IPS-15b (cell line): ENCODE measurements around the gene LBX1.
"Not testable (repeated sequence)": the region's sequence is repeated elsewhere in the genome, so short reads cannot be mapped to it uniquely, and the experiment has no call there.

Source experiments
- H3K27me3 ChIP-seq: one replicate; pipeline ENCODE4 v1.6.1; 2013; ENCODE audit warnings: low read length; ENCODE audit not compliant: control insufficient read depth, insufficient read depth
- H3K36me3 ChIP-seq: one replicate; pipeline ENCODE4 v1.6.1; 2013; ENCODE audit warnings: low read length; ENCODE audit not compliant: control insufficient read depth, insufficient read depth
- H3K4me1 ChIP-seq: one replicate; pipeline ENCODE4 v1.6.1; 2013; ENCODE audit warnings: mild to moderate bottlenecking, low read length; ENCODE audit not compliant: control insufficient read depth, insufficient read depth
- H3K4me3 ChIP-seq: one replicate; pipeline ENCODE4 v1.5.1; 2013; ENCODE audit warnings: low read depth, low read length
- H3K9ac ChIP-seq: one replicate; pipeline ENCODE4 v1.6.1; 2013; ENCODE audit warnings: low read depth, mild to moderate bottlenecking, low read length
- H3K9me3 ChIP-seq: one replicate; pipeline ENCODE4 v1.6.1; 2013; ENCODE audit warnings: mild to moderate bottlenecking, low read length; ENCODE audit not compliant: control insufficient read depth, insufficient read depth

LBX1 gene

GRCh38 chr10:101214446-101215396 is 14.5 kb downstream of the LBX1 start:
- H3K4me3 ChIP-seq, result peak overlapping the region; percentile 18
- no peak overlapping the region for H3K9ac ChIP-seq
- H3K36me3 ChIP-seq, result no peaks in the 10 kb centered on the region

DNA sequence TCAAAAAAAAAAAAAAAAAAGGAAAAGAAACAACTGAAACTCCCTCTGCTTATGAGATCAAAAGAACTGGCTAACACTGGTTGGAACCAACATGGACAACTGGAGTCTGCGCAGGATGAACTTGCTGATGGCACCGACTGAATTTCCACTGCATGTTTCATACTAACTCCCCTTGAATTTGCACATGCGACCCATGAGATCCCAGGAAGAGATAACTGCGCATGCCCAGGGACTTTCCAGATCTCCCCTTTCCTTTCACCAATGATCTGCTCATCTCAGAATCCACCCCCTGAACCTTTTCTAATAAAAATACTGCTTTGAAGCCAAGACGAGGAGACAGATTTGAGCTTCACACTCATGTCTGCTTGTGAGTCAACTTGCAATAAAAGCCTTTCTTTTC is 20.7 kb downstream of the LBX1 start:
- Histone ChIP-seq H3K4me1 (no peaks in the 10 kb centered on the region), H3K4me3 (no peak overlapping the region), H3K9me3 (no peaks in the 10 kb centered on the region), H3K9ac (no peak overlapping the region), H3K36me3 (no peaks in the 10 kb centered on the region), H3K27me3 (peaks cover 40% of the 10 kb centered on the region)

More at GRCh38 chr10:101214446-101215396, 14.5 kb downstream of the LBX1 start:
- H3K27me3 ChIP-seq, result peaks cover 92% of the 10 kb centered on the region
- no peaks in the 10 kb centered on the region for H3K9me3 ChIP-seq
- H3K4me1 ChIP-seq, result peaks cover 7% of the 10 kb centered on the region

GRCh38 chr10:101207026-101207425 is 22.2 kb downstream of the LBX1 start:
- no peaks in the 10 kb centered on the region for H3K4me1 ChIP-seq
- no peaks in the 10 kb centered on the region for H3K36me3 ChIP-seq
- H3K9ac ChIP-seq, result no peak overlapping the region
- no peak overlapping the region for H3K4me3 ChIP-seq
- no peaks in the 10 kb centered on the region for H3K9me3 ChIP-seq
- peaks cover 27% of the 10 kb centered on the region for H3K27me3 ChIP-seq

- not testable (repeated sequence) for H3K27me3 ChIP-seq, H3K9me3 ChIP-seq, H3K4me3 ChIP-seq, H3K4me1 ChIP-seq, H3K36me3 ChIP-seq, H3K9ac ChIP-seq
Observed at GRCh38 chr10:101202667-101203066, 26.6 kb downstream of the LBX1 start.

- H3K4me3 ChIP-seq, H3K27me3 ChIP-seq, H3K36me3 ChIP-seq, H3K9ac ChIP-seq, H3K9me3 ChIP-seq, H3K4me1 ChIP-seq: not testable (repeated sequence)
Observed at GRCh38 chr10:101198326-101198977, 30.8 kb downstream of the LBX1 start.

DNA sequence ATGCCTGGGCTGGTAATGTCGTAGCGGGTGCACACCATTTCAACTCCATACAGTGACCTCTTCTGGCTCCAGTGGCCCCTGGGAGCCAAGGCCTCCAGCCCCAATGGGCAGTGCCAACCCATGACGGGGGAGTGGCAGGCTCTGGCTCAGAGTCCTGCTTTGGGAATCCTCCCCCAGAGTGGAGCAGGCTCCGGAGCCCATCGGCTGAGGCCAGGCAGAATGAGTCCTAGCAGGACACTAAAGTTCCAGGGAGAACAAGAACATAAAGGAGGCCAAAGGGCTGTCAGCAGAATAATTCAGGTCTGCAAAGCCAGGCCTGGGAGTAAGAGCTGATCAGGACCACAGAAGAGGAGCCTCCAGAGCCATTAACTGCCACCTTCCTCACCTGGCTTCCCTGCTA is 33.3 kb downstream of the LBX1 start:
- Histone ChIP-seq H3K27me3 (no peaks in the 10 kb centered on the region), H3K9me3 (no peaks in the 10 kb centered on the region), H3K4me3 (no peak overlapping the region), H3K4me1 (no peaks in the 10 kb centered on the region), H3K36me3 (no peaks in the 10 kb centered on the region), H3K9ac (no peak overlapping the region)

DNA sequence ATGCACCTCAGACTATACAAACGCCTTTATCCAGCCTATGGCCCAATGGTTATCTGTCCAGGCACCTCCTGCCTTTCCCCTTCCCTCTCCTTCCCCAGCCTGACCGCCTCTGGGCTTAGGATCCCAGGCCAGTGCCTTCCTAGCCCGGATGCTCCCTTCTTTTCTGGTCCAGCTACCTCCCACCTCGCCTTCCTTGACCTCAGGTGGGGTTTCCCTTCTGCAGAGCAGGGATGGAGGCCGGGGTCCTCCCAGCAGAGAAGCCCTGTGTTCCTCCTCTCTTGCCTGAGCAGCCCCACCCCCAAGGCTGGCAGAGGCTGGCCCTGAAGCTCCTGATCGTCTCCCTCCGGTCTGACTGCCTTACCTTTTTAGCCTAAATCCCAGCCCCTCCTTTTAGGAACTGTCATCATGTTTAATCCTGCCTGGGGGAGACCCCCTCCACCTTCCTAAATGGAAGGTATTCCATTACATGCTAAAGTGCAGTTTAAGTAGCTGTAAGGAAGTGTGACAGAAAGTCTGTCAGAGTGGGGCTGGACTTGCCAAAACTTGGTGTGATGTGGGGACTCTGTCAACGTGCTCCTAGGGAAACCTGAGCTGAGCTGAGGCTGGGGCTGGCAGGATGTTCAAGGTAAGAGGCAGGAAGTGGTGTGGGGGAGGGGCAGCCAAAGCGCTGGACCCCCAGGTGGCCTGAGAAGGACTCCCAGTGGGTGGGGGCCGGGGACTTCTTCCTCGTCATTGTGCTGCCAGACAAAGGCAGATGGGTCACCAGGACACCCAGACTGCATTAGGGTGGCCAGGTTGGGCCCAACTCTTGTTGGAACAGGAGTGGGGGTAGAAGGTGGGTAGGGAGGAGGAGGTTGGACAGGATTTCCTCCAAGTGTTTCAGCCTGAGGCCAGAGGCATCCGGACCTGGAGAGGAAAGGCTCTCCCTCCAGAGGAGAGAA is 39.5 kb downstream of the LBX1 start:
- peaks cover 12% of the 10 kb centered on the region for H3K4me1 ChIP-seq
- peak overlapping the region; percentile 37 for H3K9ac ChIP-seq
- H3K36me3 ChIP-seq, result no peaks in the 10 kb centered on the region
- no peaks in the 10 kb centered on the region for H3K27me3 ChIP-seq
- no peak overlapping the region for H3K4me3 ChIP-seq
- no peaks in the 10 kb centered on the region for H3K9me3 ChIP-seq

GRCh38 chr10:101188942-101189341 is 40.3 kb downstream of the LBX1 start:
- Histone ChIP-seq H3K27me3 (no peaks in the 10 kb centered on the region), H3K36me3 (no peaks in the 10 kb centered on the region), H3K4me1 (peaks cover 12% of the 10 kb centered on the region), H3K9ac (no peak overlapping the region), H3K4me3 (no peak overlapping the region), H3K9me3 (no peaks in the 10 kb centered on the region)

DNA sequence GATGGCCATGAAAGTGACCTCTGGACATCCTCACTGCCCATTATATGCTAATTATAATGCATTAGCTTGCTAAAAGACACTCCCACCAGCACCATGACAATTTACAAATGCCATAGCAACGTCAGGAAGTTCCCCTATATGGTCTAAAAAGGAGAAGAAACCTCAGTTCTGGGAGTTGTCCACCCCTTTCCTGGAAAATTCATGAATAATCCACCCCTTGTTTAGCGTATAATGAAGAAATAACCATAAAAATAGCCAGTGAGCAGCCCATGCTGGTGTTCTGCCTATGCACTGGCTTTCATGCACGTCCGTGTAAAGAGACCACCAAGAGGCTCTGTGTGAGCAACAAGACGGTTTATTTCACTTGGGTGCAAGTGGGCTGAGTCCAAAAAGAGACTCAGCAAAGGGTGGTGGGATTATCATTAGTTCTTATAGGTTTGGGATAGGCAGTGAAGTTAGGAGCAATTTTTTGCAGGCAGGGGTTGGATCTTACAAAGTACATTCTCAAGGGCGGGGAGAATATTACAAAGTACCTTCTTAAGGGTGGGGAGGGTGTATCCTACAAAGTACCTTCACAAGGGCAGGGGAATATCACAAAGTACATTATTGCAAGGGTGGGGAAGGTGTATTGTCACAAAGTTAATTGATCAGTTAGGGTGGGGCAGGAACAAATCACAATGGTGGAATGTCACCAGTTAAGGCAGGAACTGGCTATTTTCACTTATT is 45.6 kb downstream of the LBX1 start:
- no peaks in the 10 kb centered on the region for H3K27me3 ChIP-seq
- peaks cover 4% of the 10 kb centered on the region for H3K4me1 ChIP-seq
- no peak overlapping the region for H3K9ac ChIP-seq
- H3K4me3 ChIP-seq, result no peak overlapping the region
- no peaks in the 10 kb centered on the region for H3K9me3 ChIP-seq
- no peaks in the 10 kb centered on the region for H3K36me3 ChIP-seq

- Histone ChIP-seq H3K9me3 (no peaks in the 10 kb centered on the region), H3K36me3 (no peaks in the 10 kb centered on the region), H3K27me3 (no peaks in the 10 kb centered on the region), H3K9ac (no peak overlapping the region), H3K4me3 (no peak overlapping the region), H3K4me1 (peaks cover 4% of the 10 kb centered on the region)
Observed at GRCh38 chr10:101182936-101183335, 46.3 kb downstream of the LBX1 start.
